Smooth muscle cell of the brain vasculature (primary cell): ENCODE results near the gene ZMYND8.
"Not testable (repeated sequence)": the region's sequence is repeated elsewhere in the genome, so short reads cannot be mapped to it uniquely, and the experiment has no call there.

Experiments
- DNase-seq: peaks from one replicate; pipeline ENCODE4 v3.0.0-alpha.2; 2012; ENCODE audit warnings: low read depth, low spot score

The ZMYND8 gene

DNA sequence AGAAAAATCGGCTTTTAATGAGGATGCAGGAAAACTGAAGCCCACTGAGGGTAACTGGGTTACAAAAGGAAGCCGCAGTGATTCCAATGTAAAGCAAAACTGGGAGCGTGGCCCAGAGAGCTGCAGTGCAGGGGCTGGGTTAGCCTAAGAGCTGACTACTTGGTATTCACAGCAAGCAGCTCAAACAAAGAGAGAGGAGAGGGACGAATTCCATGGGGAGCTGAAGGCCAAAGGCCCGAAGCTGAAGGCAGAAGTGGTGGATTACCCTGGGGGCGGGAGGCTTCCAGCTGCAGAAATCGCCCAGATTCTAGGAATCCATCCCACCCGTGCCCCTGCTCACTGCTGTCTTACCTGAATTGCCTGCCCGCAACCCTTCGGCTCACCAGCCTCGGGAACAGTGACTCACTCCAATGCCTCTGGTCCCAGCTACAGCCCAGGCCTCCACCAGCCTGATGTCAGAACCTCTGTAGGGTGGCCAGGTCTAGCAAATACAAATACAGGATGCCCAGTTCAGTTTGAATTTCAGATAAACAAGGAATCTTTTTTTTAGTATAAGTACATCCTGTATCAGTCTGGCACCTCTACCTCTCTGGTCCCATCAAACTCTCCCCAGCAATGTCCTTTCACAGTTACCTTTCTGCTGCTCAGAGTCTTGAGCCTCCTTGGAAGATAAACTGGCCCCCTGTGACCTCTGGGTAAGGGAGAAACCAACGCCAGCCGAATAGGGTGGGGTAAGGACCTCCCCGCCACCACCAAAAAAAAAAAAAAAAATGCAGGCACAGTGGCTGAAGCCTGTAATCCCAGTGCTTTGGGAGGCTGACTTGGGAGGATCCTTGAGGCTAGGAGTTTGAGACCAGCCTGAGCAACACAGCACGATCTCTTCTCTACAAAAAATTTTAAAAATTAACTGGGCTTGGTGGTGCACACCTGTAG, 14.6 kb upstream of the ZMYND8 start:
- DNase-seq: no peak

GRCh38 chr20:47370214-47370613, 13.7 kb upstream of the ZMYND8 start:
- DNase-seq: no peak

GRCh38 chr20:47368301-47368700, 11.8 kb upstream of the ZMYND8 start:
- no peak for DNase-seq

GRCh38 chr20:47366301-47366700, 9.8 kb upstream of the ZMYND8 start:
- DNase-seq: not testable (repeated sequence)

- DNase-seq: no peak
These were observed 8.7 kb upstream of the ZMYND8 start for GRCh38 chr20:47365023-47365764.

DNA sequence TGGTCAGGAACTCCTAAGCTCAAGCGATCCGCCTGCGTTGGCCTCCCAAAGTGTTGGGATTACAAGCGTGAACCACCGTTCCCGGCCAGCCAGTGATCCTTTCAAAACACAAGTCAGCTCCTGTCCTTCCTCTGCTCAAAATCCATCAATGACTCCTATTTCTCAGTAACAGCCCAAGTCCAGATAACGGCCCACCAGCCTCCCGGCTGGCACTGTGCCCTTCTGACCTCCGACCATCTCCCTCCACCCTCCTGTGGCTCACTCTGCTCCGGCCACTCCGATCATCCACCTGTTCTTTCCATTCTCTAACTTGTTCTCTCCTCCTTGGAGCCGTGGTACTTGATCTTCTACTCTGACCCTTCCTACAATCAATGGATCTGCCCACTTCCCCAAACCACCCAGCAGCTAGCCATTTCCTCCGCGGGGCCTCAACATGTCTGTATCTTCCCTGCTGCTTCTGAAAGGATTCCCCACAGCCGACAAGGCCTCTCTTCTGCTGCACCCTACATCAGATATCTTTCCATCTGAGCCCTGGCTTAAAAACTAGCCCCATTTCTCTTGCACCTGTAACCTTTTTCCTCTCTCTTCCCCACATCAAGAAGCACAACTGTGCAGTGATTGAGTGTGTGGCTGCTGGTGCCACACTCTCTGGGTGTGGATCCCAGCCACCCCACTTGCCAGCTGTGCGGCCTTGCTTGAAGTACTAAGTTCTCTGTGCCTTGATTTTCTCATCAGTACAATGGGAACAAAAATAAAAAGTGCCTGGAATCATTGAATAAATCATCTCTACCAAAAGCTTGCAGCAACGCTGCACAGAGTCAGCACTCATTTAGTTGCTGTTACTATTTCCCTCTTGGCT, 6.1 kb upstream of the ZMYND8 start:
- no peak for DNase-seq

GRCh38 chr20:47361057-47361915, 4.8 kb upstream of the ZMYND8 start:
- DNase-seq: no peak

GRCh38 chr20:47360297-47361056, 4.0 kb upstream of the ZMYND8 start:
- no peak for DNase-seq

- DNase-seq: no peak
These were observed 3.2 kb upstream of the ZMYND8 start for GRCh38 chr20:47359530-47360296.

GRCh38 chr20:47358672-47359529, 2.4 kb upstream of the ZMYND8 start:
- DNase-seq: no peak

DNA sequence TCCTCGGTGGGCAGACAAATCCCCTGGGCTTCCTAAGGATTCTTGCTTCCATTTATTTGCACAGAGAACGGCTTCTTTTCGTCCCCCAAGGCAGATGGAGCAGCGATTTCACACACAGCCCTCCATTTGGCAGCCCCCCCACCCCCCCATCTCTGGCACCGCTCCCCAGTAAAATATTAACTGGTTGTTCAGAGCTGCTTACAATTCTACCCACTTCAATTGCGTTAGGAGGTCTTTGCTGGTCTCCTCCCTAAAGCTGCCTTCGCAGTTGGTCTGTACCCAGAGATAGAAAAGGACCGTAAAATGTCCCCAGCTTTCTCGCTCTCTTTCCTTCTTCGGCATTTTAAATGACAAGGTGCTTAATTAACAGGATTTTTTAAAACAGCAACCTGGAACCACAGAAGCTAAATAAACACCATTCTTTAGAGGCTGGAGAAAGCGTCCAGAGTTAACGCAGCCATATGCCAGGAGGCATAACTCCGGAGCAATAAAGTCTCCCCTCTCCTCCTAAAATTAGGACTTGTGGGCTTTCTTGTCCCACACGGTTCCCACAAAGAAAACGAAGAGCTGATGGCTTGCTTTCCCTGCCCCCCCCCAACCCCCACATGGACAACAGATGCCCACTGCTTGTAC, 1.7 kb upstream of the ZMYND8 start:
- no peak for DNase-seq

DNA sequence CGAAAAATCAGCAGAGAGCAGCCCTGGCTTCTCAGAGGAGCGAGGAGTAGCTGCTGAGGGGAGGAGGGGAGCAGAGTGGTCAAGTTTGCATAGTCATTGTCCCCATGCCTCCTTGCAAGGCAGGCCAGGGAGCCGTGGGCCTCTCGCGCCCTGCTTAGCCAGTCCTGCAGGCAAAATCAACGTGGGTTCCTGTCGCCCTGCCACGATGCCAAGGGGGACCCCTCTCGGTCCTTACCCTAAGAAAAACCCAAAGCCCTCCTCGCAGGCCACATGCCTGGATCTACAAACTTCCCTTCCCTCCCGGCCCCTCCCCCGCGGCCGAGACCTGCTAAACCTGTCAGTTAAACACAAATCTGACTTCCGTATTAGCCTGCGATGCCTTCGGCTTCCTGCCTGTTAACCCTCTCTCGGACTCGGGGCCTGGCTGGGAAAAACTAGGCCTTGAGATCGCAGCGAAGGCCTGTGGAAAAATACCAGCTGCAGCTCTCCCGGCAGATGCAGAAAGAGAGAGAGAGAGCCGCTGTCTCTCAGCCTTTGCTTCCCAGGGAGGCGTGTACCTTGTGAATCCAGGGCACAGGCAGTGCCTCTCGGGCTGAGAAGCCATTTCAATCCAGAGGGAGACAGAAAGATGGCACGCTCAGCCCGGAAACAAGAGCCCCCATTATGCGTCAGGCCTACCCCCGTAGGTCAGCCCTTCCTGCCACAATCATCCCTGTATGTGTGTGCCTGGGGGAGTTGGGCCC, 968 bp upstream of the ZMYND8 start:
- no peak for DNase-seq

GRCh38 chr20:47356220-47356525, 326 bp downstream of the ZMYND8 start:
- no peak for DNase-seq

DNA sequence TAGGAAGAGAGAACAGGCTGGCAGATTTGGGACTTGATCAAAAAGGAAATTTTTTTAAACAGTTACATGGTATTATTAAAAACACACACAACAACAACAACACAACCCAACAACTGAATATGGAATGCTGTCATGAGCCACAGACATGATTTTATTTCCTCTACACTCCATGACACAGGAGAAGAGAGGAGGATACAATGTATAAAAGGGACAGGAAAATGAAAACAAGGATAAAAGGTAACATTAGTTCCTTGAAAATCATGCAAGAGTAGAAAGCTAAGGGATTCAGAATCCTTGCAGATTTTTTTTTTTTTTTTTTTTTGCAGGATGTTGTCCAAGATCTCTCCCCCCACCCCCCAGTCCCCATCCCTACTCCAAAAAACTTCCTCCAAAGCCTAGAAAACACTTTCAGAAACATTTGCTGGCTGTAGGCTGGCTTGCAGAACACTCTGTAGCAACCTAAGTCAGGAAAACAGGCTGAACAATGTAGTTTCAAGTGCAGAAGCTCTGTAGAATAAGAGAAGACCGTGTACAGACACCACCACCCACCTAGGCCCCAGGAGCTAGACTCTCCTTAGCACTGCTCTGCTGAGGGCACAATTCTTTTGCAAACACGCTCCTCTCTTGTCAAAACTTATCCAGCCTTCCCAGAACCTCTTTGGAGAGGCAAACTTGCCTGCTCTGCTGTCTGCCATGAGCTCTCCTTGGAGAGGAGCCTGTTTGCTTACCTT, 845 bp downstream of the ZMYND8 start:
- no peak for DNase-seq

GRCh38 chr20:47354714-47355488, 1.6 kb downstream of the ZMYND8 start:
- DNase-seq: no peak

GRCh38 chr20:47354464-47354713, 2.1 kb downstream of the ZMYND8 start:
- no peak for DNase-seq
